Measurements from ENCODE around the gene WRAP53.

WRAP53 gene

GRCh38 chr17:7707858-7708750 lies 19.8 kb downstream of the WRAP53 start:
- Histone ChIP-seq H3K27me3 (ENCODE audit: control insufficient read depth in 1 of 2, insufficient read depth in 2 of 2, low read length in 2 of 2) (peaks cover 43 to 58% of the 10 kb centered on the region in 2 donors), H3K36me3 (ENCODE audit: control insufficient read depth in 1 of 2, insufficient read depth in 2 of 2, low read length in 2 of 2) (no peaks in the 10 kb centered on the region)

DNA sequence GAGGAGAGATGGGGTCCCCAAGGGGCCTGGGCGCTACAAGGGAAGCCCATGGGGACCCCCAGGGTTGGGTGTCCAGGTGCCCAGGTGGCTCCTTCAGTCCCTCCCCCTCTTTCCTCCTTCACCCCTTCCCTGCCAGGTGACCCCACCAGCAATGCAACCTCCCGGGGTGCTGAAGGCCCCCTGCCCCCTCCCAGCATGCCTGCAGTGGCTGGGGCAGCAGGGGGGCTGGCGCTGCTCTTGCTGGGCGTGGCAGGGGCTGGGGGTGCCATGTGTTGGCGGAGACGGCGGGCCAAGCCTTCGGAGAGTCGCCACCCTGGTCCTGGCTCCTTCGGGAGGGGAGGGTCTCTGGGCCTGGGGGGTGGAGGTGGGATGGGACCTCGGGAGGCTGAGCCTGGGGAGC lies 20.8 kb downstream of the WRAP53 start:
- Histone ChIP-seq H3K4me3 (ENCODE audit: low read depth in 1 of 2, low read length in 2 of 2) (no peak overlapping the region), H3K9me3 (ENCODE audit: control insufficient read depth in 1 of 2, low read length in 2 of 2) (no peaks in the 10 kb centered on the region), H3K4me1 (ENCODE audit: control insufficient read depth in 1 of 2, insufficient read depth in 2 of 2, low read length in 2 of 2) (peaks cover 6% of the 10 kb centered on the region in 2 donors), H3K27ac (ENCODE audit: low read depth, low read length) (no peak overlapping the region), H3K9ac (ENCODE audit: low read depth in 1 of 2, low read length in 2 of 2) (no peak overlapping the region), H3K27me3 (ENCODE audit: control insufficient read depth in 1 of 2, insufficient read depth in 2 of 2, low read length in 2 of 2) (peaks cover 49 to 61% of the 10 kb centered on the region in 2 donors), H3K36me3 (ENCODE audit: control insufficient read depth in 1 of 2, insufficient read depth in 2 of 2, low read length in 2 of 2) (no peaks in the 10 kb centered on the region)

More at GRCh38 chr17:7707858-7708750, 19.8 kb downstream of the WRAP53 start:
- Histone ChIP-seq H3K9me3 (ENCODE audit: control insufficient read depth in 1 of 2, low read length in 2 of 2) (no peaks in the 10 kb centered on the region), H3K9ac (ENCODE audit: low read depth in 1 of 2, low read length in 2 of 2) (no peak overlapping the region), H3K4me1 (ENCODE audit: control insufficient read depth in 1 of 2, insufficient read depth in 2 of 2, low read length in 2 of 2) (peaks cover 6% of the 10 kb centered on the region in 2 donors), H3K27ac (ENCODE audit: low read depth, low read length) (no peak overlapping the region), H3K4me3 (ENCODE audit: low read depth in 1 of 2, low read length in 2 of 2) (no peak overlapping the region)

- no peaks in the 10 kb centered on the region for H3K36me3 ChIP-seq (ENCODE audit: control insufficient read depth in 1 of 2, insufficient read depth in 2 of 2, low read length in 2 of 2)
- H3K27me3 ChIP-seq (ENCODE audit: control insufficient read depth in 1 of 2, insufficient read depth in 2 of 2, low read length in 2 of 2) = peaks cover 47 to 53% of the 10 kb centered on the region in 2 donors
- no peak overlapping the region for H3K27ac ChIP-seq (ENCODE audit: low read depth, low read length)
These were observed 22.0 kb downstream of the WRAP53 start for GRCh38 chr17:7710301-7710700.

DNA sequence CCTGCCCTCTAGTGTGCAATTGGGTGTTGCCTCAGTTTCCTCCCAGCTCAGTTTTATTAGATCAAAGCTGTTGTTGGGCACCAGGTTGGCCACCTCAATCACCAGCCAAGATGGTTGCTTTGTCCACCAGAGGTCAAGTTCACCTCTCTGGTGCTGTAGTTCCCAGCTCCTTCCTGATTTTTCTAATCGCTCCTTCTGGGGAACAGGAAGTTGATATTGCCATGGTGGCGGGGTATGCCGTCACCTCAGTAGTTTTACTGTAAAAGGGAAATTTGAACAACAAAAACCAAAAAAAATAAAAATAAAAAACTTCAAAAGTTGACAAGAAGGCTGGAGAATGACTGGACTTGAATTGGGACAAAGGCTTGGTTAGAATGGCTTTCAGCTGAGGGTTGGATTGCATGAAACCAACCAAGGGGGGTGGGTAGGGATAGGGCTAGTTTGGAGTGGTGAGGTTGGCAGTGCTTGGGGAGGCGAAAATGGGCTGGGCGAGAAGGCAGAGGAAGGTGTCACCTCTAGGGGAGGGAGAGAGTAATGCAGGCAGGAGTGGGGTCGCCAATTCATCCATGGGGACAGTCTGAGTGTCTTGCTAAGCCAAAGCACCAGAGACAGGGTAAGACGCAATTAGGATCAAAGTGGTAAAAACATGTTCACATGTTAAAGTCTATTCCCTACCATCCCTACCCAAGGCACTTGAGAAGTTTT lies 22.9 kb downstream of the WRAP53 start:
- Histone ChIP-seq H3K9me3 (ENCODE audit: control insufficient read depth in 1 of 2, low read length in 2 of 2) (no peaks in the 10 kb centered on the region), H3K27me3 (ENCODE audit: control insufficient read depth in 1 of 2, insufficient read depth in 2 of 2, low read length in 2 of 2) (peaks cover 48 to 53% of the 10 kb centered on the region in 2 donors), H3K9ac (ENCODE audit: low read depth in 1 of 2, low read length in 2 of 2) (no peak overlapping the region), H3K4me3 (ENCODE audit: low read depth in 1 of 2, low read length in 2 of 2) (no peak overlapping the region), H3K4me1 (ENCODE audit: control insufficient read depth in 1 of 2, insufficient read depth in 2 of 2, low read length in 2 of 2) (peaks cover under 1 to 1% of the 10 kb centered on the region in 2 donors), H3K27ac (ENCODE audit: low read depth, low read length) (no peak overlapping the region), H3K36me3 (ENCODE audit: control insufficient read depth in 1 of 2, insufficient read depth in 2 of 2, low read length in 2 of 2) (no peaks in the 10 kb centered on the region)

More at GRCh38 chr17:7710301-7710700, 22.0 kb downstream of the WRAP53 start:
- H3K4me3 ChIP-seq (ENCODE audit: low read depth in 1 of 2, low read length in 2 of 2) = no peak overlapping the region
- H3K9me3 ChIP-seq (ENCODE audit: control insufficient read depth in 1 of 2, low read length in 2 of 2) = no peaks in the 10 kb centered on the region
- H3K4me1 ChIP-seq (ENCODE audit: control insufficient read depth in 1 of 2, insufficient read depth in 2 of 2, low read length in 2 of 2) = no peaks in the 10 kb centered on the region
- no peak overlapping the region for H3K9ac ChIP-seq (ENCODE audit: low read depth in 1 of 2, low read length in 2 of 2)

GRCh38 chr17:7712111-7712771 lies 24.0 kb downstream of the WRAP53 start:
- Histone ChIP-seq H3K27ac (ENCODE audit: low read depth, low read length) (no peak overlapping the region), H3K27me3 (ENCODE audit: control insufficient read depth in 1 of 2, insufficient read depth in 2 of 2, low read length in 2 of 2) (peaks cover 38 to 50% of the 10 kb centered on the region in 2 donors), H3K9me3 (ENCODE audit: control insufficient read depth in 1 of 2, low read length in 2 of 2) (no peaks in the 10 kb centered on the region), H3K9ac (ENCODE audit: low read depth in 1 of 2, low read length in 2 of 2) (no peak overlapping the region), H3K36me3 (ENCODE audit: control insufficient read depth in 1 of 2, insufficient read depth in 2 of 2, low read length in 2 of 2) (no peaks in the 10 kb centered on the region), H3K4me1 (ENCODE audit: control insufficient read depth in 1 of 2, insufficient read depth in 2 of 2, low read length in 2 of 2) (peaks cover 9 to 11% of the 10 kb centered on the region in 2 donors), H3K4me3 (ENCODE audit: low read depth in 1 of 2, low read length in 2 of 2) (no peak overlapping the region)

GRCh38 chr17:7713782-7714181 lies 25.5 kb downstream of the WRAP53 start:
- H3K9me3 ChIP-seq (ENCODE audit: control insufficient read depth in 1 of 2, low read length in 2 of 2) = no peaks in the 10 kb centered on the region
- H3K27me3 ChIP-seq (ENCODE audit: control insufficient read depth in 1 of 2, insufficient read depth in 2 of 2, low read length in 2 of 2) = peaks cover 36 to 45% of the 10 kb centered on the region in 2 donors
- peaks cover 19 to 23% of the 10 kb centered on the region in 2 donors for H3K4me1 ChIP-seq (ENCODE audit: control insufficient read depth in 1 of 2, insufficient read depth in 2 of 2, low read length in 2 of 2)
- H3K9ac ChIP-seq (ENCODE audit: low read depth in 1 of 2, low read length in 2 of 2) = no peak overlapping the region
- no peak overlapping the region for H3K27ac ChIP-seq (ENCODE audit: low read depth, low read length)
- H3K4me3 ChIP-seq (ENCODE audit: low read depth in 1 of 2, low read length in 2 of 2) = no peak overlapping the region
- no peaks in the 10 kb centered on the region for H3K36me3 ChIP-seq (ENCODE audit: control insufficient read depth in 1 of 2, insufficient read depth in 2 of 2, low read length in 2 of 2)

DNA sequence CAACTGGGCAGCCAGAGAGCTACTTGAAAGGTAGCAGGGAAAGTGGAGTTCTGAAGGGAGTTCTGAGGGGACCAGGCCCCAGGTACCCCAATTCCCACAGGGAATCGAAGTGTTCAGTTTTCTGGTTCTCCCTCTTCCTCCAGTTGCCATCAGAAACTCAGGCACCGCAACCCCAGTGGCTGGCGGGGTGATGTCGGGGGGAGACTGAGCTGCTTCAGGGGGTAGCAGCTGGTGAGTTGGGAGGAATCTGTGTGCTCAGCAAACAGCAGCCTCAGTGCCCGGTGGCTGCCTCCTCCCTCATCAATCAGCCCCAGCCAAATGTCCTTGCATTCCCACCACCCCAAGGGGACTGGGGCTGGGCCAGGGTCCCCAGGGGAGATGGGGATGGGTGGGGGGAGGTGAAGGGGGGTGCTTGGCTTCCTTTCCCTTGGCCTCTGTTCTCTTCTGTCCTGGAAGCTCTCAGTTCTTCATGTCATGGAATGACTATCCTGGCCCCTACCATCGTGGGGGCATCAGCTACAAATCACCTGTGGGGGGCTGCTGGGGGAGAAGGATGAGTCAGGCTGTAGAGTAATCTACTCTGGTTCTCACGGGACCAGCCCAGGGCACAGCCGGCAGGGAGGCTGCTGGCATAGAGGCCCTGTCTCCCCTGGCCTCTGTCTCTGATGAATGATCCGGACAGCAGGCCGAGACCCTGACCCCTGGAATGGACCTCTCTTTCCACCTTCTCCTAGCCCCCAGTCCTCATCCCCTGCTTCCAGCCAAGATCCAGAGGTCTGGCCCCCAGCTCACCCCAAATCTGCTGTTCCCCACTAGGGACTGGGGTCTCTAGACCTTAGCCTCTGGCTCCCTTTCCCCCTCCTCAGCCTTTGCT lies 26.7 kb downstream of the WRAP53 start:
- H3K27me3 ChIP-seq (ENCODE audit: control insufficient read depth in 1 of 2, insufficient read depth in 2 of 2, low read length in 2 of 2) = peaks cover 36 to 45% of the 10 kb centered on the region in 2 donors
- H3K9me3 ChIP-seq (ENCODE audit: control insufficient read depth in 1 of 2, low read length in 2 of 2) = no peaks in the 10 kb centered on the region
- no peaks in the 10 kb centered on the region for H3K36me3 ChIP-seq (ENCODE audit: control insufficient read depth in 1 of 2, insufficient read depth in 2 of 2, low read length in 2 of 2)
- H3K4me1 ChIP-seq (ENCODE audit: control insufficient read depth in 1 of 2, insufficient read depth in 2 of 2, low read length in 2 of 2) = peaks cover 19 to 23% of the 10 kb centered on the region in 2 donors
- H3K9ac ChIP-seq (ENCODE audit: low read depth in 1 of 2, low read length in 2 of 2) = no peak overlapping the region
- no peak overlapping the region for H3K27ac ChIP-seq (ENCODE audit: low read depth, low read length)
- H3K4me3 ChIP-seq (ENCODE audit: low read depth in 1 of 2, low read length in 2 of 2) = no peak overlapping the region

DNA sequence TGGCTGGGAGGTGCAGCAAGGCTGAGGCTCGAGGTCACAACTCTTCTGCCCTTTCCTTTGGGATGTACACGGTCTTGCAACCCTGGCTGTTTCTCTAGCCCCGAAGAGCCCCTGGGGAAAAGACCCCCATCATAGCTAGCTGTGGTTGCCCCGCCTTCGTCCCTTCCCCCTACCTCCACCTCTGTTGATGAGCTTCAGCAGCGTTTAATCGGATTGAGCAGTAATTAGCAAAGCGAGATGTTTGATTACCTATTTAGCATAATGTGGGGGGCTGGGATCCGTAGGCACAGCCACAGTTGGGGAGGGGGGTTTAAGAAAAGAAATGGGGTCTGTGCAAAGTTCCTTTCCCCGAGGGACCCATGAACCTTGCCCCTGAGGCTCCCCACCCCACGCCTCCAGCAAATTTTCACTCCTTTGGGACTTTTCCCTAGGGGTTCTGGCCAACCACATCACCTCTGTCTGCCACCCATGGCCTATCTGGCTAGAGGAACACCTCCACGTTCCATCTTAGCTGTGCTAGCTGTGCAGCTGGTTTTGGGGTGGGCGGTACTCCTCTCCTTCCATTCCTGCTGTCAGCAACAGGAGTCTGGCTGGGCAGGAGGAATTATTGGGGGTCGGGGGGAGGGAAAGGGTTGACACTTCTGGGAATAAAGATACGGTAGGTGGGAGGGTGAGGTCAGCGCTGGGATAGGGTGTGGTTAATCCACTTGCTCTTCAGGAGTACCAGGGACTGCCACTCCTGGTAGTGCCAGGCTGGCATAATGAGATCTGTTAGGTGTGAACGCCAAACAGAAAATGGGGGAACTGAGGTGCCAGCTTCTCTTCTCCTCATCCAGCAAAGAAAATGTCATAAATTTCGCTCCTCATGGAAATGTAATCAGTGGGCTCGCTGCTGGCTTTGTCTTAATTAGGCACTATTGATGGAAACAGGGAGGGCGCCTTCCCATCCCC lies 27.9 kb downstream of the WRAP53 start:
- Histone ChIP-seq H3K36me3 (ENCODE audit: control insufficient read depth in 1 of 2, insufficient read depth in 2 of 2, low read length in 2 of 2) (no peaks in the 10 kb centered on the region), H3K9me3 (ENCODE audit: control insufficient read depth in 1 of 2, low read length in 2 of 2) (no peaks in the 10 kb centered on the region), H3K9ac (ENCODE audit: low read depth in 1 of 2, low read length in 2 of 2) (no peak overlapping the region), H3K4me1 (ENCODE audit: control insufficient read depth in 1 of 2, insufficient read depth in 2 of 2, low read length in 2 of 2) (peaks cover 19 to 23% of the 10 kb centered on the region in 2 donors), H3K27me3 (ENCODE audit: control insufficient read depth in 1 of 2, insufficient read depth in 2 of 2, low read length in 2 of 2) (peaks cover 36 to 40% of the 10 kb centered on the region in 2 donors), H3K27ac (ENCODE audit: low read depth, low read length) (no peak overlapping the region), H3K4me3 (ENCODE audit: low read depth in 1 of 2, low read length in 2 of 2) (peak overlapping the region; percentile 65 to 68)
